ENCODE results near the gene CCNL2.
A peak's percentile ranks its signal among the peaks of the same experiment; 100 is the strongest.
"Not testable (repeated sequence)": the region's sequence is repeated elsewhere in the genome, so short reads cannot be mapped to it uniquely, and the experiment has no call there.

Gene CCNL2

DNA sequence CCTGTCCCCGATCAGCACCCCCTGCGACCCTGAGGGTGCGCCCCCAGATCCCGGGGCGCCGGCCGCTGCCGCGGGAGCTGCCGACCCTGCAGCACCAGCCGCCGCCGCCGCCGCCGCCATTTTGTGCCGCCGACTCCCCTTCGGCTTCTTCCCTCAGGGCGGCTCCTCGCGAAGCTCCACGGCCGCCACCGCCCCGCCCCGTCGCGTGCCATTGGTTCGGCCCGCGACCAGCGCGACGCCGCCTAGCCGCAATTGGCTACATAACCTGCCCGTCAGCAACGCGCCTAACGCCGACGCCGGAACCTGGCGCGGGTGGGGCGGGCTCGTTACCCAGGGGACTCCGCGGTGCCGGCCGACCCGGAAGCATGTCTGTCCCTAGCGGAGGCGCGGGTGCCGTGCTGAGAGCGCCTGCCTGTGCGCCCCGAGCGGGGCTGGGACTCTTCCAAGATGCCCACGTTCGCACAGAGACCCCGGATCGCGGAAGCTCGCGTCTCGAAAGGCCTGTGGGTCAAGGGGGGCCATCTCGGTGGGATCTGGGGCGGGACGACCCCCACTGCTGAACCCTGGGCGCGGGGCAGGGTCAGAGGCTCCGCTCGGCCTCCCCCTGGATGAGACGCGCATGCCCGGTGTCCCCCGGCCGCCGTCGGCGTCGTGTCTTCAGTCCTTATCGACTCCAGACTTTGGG is at the start of gene CCNL2:
CCNL2 (minus strand) TSS at position 149 of the 685 bp plus-strand sequence; CDS start at position 120, 29 bp downstream.
- peak; percentile 98 for DNase-seq (ENCODE audit: low read depth in 2 of 2)

DNA sequence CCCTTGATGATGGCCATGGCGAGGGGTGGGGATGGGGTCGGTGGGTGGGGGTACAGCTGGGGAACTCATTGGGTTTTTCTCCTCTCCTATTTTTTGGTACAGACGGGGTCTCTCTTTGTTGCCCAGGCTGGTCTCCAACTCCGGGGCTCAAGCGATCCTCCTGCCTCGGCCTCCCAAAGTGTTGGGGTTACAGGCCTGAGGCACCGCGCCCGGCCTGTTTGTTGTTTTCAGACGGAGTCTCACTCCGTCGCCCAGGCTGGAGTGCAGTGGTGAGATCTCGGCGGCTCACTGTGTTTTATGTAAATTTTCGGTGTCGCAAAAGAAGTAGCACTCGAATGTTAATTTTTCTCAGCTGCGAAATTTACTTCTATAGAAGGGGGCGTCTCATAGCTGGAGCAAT is 47.5 kb upstream of the CCNL2 start:
- DNase-seq (ENCODE audit: low read depth in 2 of 2): not testable (repeated sequence)

DNA sequence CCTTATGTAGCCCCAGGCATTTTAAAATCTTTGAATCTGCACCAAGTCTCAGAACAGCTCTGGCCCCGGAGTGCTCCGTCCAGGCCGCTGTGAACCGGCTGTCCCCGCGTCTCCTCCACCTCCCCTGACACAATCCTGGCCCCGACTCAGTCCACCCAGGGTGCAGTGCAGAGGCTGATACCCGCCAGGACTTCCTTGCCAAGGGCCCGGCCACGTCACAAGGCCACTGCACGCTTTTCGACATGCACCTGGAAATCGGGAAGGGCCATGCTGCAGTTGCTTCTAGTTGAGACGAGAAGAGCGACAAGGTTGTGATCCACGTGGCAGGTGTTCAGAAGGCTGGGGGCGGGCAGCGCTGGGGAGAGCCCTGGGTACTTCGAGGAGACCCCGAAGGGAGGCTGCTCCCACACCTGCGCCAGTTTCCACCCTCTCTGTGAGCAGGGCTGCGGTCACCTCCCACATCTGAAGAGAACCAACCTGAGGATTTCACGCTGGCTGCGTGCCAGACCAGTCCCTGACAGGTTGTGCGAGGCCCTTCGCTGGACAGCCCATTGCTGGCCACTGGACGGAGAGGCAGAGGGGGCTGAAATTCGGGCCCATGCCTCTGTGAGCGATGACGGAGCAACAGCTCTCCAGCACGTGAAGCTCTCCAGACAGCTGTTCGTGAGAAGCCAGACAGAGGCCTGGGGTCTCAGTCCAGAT is 43.1 kb upstream of the CCNL2 start:
- no peak for DNase-seq (ENCODE audit: low read depth in 2 of 2)

DNA sequence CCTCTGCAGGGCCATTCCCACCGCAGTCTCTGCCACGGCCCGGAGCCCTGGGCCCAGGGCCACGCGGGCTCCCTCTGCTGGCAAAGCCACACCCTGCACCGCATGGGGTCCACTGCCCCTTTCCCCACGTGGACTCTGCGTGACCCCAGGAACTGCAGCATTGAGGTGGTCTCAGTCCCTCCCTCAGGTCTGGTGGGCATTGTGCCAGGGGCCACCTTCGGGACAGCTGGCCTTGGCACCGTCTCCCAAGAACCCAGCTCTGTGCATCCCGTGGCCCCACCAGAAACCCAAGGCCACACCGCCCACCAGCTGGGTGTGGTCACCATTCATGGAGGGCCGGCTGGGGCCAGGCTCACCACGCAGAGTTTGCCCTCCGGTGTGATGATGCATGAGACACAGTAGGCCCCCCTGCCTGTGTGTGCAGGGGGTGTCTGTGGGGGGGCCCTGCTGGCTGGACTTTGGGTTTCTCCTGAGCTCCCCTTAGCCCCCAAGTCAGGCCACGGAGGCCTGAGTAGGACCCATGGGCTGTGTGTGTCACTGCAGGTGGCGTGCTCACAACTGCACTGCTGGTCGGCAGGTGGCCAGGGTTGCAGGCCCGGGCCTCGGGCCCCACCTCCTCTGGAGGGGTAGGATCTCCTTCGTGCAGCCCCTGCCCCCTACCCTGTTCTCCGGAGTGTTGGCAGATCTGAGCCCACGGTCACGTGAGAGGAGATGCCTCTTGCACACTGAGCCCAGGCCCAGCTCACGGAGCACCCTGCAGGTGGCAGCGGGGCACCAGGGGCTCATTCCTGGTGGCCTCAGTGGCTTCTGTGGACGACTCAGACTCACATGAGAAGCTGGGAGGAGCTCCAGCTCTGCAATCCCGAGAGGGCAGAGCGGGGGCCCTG is 42.1 kb upstream of the CCNL2 start:
- peak; percentile 20 to 31 for DNase-seq (ENCODE audit: low read depth in 2 of 2)

DNA sequence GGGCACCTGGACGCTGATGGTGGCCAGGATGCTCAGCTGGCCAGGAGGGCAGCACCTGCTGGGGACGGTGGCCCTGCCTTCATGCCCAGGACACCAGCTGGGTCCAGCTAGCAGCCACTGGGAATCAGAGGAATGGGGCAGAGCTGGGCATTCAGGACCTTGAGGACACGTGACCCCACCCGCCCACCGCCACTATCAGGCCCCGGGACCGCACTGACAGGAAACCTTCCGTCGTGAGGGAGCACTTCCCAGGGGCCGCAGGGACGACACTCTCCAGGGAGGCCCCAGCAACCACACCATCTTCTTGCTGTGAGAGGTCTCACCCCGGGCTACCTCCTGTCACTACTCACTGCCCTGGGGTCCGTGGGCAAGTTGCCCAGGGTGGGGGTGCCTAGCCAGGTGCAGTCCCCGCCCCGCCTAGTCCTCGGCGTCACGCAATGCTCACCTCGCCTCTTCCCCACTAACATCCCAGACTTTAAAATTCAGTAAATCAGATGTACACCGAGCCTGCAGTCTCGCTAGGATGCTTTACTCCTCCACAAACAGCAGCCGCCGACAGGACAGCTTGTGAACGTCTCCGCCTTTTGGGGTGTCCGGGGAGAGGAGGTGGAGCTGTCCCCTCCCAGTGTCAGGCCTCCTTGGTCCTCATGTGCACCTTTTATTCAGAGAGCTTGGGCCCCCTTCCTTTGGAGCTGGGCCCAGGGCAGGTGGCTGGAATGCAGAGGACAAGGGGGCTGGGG is 41.3 kb upstream of the CCNL2 start:
- DNase-seq (ENCODE audit: low read depth in 2 of 2): no peak

DNA sequence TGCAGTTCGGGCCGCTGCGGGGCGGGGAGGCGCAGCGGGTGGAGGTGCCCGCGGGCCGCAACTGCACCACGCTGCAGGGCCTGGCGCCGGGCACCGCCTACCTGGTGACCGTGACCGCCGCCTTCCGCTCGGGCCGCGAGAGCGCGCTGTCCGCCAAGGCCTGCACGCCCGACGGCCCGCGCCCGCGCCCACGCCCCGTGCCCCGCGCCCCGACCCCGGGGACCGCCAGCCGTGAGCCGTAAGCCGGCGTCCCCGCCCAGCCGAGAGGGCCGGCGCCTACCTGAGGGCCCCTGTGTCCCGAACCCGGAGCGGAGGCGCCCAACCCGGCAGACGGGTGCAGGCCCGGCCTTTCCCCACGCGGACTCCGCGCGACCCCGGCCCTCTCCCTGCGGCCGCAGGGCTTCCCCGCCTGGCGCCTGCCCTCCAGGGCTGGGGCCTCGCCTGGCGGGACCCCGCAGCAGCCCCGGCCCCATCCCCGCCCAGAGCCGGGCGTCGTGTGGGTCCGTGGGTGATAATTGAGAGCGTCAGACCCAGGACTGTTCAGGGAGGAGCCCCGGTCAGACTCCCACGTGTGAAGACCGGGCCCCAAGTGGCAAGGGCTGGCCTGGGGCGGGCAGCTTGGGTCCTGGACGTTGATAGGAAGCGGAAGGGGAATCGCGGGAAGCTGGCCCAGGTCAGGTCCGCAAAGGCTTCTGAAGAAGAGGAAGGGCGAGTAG is 40.6 kb upstream of the CCNL2 start:
- DNase-seq (ENCODE audit: low read depth in 2 of 2): no peak

DNA sequence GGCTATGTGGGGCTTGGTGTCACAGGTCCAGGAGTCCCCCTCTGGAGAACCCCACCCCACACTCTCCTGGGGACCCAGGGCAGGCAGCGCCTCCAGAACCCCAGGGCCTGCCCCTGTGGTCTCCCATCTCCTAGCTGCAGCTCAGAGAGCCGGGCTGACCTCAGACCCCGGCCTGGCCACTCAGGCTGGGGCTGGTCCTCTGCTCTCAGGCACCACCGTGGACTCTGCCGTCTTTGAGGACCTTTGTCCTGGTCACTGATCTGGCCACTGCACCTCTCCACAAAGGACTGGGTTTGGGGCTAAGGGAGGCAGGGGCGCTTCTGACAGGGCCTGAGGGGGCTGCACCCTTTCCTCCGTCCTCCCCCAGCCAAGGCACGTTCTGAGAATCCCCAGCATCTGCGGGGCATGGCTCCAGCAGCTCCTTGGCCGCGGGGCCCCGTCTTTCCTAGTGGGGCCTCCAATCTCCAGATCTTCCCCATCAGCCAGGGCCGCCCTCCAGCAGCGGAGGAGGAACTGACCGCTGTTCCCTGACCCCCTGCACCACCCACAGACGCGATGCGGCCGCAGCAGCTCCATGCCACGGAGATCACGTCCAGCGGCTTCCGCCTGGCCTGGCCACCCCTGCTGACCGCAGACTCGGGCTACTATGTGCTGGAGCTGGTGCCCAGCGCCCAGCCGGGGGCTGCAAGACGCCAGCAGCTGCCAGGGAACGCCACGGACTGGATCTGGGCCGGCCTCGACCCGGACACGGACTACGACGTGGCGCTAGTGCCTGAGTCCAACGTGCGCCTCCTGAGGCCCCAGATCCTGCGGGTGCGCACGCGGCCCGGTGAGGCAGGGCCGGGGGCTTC is 39.6 kb upstream of the CCNL2 start:
- DNase-seq (ENCODE audit: low read depth in 2 of 2): no peak

DNA sequence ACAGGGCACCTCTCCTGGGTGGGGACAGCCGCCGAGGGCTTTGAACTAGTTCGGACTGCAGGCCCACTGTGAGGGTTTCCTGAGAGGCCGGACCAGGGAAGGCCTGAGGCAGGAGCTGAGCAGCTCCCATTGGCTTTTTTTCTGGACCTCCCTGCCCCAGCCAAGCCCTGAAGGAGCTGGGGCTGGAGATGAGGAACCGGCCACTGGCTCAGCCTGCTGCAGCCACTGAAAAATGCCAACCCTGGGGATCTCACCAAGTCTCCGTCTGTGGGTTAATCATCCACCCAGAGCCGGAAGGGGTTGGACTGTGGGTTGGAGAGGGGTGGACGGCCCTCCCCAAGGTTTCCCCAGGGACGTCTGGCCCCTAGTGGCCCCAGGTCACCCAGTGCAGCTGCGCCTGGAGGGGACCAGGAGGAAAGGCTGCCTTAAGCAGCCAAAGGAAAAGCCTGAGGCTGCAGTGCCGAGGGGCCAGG is 38.8 kb upstream of the CCNL2 start:
- no peak for DNase-seq (ENCODE audit: low read depth in 2 of 2)

DNA sequence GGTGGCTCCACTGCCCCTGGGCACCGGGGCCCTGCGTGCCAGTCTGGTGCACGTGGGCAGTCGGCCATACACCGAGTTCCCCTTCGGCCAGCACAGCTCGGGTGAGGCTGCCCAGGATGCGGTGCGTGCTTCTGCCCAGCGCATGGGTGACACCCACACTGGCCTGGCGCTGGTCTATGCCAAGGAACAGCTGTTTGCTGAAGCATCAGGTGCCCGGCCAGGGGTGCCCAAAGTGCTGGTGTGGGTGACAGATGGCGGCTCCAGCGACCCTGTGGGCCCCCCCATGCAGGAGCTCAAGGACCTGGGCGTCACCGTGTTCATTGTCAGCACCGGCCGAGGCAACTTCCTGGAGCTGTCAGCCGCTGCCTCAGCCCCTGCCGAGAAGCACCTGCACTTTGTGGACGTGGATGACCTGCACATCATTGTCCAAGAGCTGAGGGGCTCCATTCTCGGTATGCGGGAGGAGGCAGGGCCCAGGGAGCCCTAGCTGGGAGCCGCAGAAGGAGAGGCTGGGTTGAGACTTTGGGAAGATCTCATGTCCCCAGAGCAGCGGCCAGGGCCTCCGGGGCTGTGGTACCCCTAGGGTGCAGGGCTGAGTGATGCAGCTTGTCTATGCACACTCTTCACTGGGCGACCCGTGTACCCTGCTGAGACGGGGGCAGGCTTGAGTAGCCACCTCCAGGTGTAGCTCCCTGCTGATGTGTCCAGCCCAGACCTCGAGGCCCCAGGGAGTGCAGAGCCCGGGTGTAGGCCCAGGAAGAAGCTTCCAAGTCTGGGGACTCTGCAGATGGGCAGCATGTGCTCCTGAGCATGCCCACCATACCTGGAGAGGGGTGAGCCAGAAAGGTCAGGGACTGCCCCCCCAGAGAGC is 38.1 kb upstream of the CCNL2 start:
- DNase-seq (ENCODE audit: low read depth in 2 of 2): no peak

DNA sequence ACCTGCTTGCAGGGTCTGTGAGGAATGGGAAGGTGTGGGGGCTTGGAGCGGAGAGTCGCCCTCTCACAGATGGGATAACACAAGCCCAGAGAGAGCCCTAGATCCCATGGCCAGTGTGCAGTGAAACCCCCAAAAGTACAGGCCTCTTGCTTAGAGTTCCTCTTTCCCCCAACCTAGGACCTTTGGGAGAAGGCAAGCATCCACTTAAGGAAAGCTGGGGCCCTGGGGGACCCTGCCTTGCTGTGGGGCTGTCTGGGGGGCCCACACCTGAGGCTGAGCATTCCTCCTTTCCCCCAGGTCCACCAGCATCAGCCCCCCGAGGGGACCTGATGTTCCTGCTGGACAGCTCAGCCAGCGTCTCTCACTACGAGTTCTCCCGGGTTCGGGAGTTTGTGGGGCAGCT is 37.5 kb upstream of the CCNL2 start:
- DNase-seq (ENCODE audit: low read depth in 2 of 2): no peak

DNA sequence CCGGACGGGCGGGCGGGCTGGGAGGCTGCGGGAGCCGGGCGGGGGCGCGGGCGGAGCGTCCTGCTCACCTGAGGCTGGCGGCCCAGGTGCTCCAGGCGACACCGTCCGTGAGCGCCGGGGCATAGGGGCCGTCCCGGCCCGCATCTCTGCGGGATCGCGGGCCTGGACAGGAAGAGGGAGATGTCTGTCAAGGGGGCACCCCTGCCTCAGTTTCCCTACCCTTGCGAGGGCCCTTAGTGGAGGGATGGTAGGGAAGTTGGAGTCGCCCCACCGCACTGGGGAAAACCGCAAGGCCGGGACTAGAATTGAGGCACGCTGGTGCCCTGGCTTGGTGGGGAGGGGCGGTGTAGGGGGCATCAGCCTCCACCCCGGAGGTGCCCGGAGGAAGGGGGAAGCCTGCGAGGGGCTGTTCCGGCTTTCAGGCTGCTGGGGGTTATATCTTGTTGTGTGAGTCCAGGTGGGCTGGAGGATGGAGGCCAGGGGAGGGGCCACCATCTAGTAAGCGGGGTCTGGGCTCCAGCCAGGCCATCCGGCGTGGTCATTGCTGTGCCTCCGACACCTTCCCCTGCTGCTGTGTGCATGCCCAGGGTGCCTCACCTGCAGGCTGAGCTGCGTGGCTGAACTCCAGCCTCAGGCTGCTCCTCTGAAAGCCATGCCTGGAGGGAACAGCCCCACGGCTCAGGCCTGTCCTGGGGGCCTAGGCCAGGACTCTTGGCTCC is 36.9 kb upstream of the CCNL2 start:
- no peak for DNase-seq (ENCODE audit: low read depth in 2 of 2)

DNA sequence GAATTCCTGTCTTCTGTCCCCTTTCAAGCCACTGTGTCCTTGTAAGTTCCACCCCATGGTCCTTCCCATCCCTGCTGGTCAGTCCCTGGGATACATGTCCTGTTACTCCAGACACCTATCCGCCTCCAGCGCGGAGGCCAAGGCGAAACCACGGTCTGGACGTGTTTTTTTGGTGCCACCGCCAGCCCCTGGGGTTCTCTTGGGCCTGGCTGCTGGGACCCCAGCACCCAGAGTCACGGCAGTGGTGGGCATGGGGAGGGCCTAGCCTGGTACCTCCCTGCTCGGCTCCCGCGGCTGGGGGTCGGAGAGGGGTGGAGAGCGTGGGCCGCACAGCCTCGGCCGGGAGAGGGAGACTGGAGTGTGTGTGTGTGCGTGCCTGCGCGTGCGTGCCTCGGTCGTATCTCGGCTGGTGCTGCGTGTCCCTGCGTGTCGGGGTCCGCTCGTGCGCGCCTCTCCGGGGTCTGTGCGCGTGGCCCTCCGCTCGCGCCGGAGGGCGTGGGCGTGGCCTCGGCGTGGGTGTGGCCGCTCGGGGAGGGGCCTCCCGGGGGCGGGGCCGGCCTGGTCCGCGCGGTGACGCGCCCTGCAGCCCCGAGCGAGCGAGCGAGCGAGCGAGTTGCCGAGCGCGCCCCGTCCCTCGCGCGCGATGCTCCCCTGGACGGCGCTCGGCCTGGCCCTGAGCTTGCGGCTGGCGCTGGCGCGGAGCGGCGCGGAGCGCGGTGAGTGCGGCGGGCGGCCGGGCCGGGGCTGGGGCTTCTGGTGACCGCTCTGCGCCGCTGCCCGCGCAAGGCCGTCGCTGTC is 36.2 kb upstream of the CCNL2 start, which contains the start of gene VWA1:
VWA1 (plus strand) TSS at position 585 of the 798 bp plus-strand sequence; CDS start at position 644, 59 bp downstream.
- peak; percentile 14 to 39 for DNase-seq (ENCODE audit: low read depth in 2 of 2)

DNA sequence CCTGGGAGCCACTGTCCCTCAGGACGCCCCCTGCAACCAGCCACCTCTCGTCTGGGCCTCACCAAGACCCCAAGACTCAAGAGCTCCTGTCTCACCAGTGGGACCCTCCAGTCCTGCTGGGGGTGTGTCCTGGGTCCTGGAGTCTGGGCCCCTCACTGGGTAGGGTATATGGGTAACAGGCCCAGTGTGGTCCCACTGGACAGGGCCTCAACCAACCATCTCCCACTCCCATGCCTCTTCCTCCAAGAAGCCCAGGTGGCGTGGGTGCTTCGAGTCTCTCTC is 35.6 kb upstream of the CCNL2 start:
- no peak for DNase-seq (ENCODE audit: low read depth in 2 of 2)

DNA sequence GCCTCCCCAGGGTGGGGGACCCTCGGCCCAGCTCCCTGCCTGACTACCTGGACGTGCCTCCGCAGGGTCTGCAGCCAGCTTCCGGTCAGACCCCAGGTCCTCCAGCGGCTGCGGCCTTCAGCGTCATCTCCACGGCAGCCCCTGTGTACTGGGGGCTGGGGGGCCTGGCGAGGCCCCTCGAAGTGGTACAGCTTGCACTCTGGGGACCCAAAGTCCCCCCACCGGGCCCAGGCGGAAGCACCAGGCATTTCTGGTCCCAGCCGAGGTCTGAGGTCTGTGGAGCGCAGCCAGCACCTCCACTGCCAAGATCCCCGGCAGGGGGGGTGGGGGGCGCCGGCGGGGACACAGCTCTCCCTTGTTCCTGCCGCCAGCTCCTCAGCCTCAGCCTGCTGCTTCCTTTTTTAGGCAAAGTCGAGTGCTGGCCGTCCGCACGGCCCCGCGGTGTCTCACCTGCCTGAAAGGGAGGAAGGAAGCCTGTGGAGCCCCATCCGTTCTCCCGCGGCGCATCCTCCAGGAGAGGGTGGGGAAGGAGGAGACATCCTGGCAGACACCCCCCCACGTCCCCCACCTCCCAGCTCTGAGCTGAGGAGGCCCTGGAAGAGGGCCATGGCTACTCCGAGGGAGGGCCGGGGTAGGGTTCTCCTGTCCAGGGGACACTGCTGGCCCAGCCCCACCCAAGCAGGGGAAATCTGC is 35.1 kb upstream of the CCNL2 start:
- no peak for DNase-seq (ENCODE audit: low read depth in 2 of 2)

DNA sequence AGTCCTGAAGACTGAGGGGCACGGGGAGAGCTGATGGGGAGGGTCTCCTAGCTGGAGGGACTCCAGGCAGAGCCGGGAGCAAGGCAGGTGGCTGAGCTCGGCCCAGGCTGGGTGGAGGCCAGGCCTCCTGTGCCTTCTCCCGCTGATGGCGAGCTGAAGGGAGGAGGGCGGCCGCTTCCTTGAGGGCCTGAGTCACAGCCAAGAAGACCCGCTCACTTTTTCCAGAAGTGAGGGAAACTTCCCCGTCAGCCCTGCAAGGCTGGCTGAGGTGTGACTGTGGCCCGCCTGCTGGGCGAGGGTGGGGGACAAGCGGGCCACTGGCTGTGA is 34.6 kb upstream of the CCNL2 start:
- DNase-seq (ENCODE audit: low read depth in 2 of 2): no peak

DNA sequence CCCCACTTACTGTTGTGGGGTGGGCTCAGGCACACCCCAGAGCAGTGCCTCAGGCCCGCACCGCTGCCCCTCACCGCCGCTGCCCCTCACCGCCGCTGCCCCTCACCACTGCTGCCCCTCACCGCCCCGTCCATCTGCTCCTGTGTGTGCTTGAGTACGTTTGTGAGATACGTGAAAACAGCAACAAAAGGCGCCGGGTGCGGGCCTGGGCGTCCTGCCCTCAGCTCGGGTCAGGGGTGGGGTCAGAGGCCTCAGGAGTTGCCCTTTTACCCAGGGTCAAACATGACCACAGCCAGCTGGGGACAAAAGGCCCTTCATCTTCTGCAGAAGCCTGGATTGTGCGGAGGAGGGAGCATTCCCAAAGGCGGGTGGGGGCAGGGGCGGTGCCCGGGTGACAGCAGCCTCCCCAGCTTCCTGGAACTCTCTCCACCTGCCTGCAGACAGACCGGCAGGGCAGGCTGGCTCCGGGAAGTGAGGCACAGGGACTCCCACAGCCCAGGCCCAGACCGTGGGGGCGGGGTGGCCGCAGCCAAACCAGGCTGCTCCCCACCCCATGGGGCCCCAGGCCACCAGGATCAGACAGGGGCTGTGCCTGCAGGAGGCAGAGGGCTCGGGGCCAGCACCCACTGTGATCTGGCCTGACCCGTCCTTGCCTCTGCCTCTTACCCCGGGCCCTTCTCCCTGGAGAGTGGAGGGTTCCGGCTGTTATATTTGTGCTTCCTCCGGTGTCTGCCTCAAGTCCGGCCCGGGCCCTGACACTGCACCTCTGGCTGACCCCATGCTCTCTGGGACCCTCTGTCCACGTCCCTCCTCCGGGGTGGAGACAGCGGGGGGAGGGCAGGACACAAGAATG is 34.0 kb upstream of the CCNL2 start:
- no peak for DNase-seq (ENCODE audit: low read depth in 2 of 2)
